GM21619 (cell line): ENCODE measurements around the gene CCDC27.

Source experiments
- ATAC-seq: cut with Tn5 transposase; IDR thresholded peaks from one replicate; pipeline ENCODE4 v1.9.1; 2021; ENCODE audit not compliant: unreplicated experiment

CCDC27 gene

DNA sequence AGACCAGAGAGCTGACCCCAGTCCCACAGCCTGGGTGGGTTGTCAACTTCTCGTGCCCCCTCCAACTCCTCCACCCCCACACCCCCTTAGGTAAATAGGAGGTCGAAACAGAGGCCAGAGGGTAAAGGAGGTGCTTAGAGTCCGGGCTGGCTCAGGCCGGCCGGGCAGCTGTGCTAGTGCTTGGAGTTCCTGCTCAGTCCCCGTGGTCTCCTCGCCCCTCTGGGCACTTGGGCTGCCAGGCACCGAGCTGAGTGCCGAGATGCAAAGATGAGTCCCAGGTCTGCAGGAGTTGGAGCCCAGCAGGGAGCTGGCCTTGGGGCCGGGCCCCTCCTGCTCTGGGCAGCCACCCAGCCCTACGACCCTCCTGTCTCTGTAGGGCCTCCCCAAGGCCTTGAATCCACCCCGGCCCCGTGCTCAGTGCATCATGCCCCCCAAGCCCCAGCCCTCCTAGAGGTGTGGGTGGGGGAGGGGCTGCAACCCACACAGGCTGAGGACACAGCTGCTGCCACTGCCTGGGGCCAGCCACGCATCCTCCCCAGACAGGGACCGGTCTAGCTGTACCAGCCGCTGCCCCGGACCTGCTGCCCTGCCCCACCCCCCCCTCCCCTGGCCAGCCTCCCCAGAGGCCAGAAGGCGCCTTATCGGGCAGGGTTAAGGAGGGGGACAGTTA is 22.2 kb downstream of the CCDC27 start:
- no peak for ATAC-seq

DNA sequence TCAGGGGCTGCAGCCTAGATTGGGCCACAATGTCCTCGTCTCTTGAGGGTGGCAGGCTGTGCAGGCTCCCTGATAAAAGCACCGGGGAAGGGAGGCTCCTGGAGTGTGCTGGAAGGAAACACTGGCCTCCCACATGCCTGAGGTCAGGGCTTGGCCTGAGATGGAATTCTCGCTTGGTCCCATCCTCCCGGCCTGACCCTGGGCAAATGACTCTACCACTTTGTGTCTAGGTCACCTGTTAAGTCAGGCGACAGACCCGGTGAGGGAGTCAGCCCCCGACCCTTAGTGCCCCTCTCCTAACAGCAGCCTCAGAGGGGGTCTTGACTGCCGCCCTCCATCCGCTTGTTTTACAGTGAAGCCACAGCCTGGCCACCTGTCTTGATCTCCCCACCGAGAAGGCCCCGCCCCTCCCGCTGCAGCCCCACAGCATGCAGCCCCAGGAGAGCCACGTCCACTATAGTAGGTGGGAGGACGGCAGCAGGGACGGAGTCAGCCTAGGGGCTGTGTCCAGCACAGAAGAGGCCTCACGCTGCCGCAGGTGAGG is 22.8 kb downstream of the CCDC27 start:
- no peak for ATAC-seq

DNA sequence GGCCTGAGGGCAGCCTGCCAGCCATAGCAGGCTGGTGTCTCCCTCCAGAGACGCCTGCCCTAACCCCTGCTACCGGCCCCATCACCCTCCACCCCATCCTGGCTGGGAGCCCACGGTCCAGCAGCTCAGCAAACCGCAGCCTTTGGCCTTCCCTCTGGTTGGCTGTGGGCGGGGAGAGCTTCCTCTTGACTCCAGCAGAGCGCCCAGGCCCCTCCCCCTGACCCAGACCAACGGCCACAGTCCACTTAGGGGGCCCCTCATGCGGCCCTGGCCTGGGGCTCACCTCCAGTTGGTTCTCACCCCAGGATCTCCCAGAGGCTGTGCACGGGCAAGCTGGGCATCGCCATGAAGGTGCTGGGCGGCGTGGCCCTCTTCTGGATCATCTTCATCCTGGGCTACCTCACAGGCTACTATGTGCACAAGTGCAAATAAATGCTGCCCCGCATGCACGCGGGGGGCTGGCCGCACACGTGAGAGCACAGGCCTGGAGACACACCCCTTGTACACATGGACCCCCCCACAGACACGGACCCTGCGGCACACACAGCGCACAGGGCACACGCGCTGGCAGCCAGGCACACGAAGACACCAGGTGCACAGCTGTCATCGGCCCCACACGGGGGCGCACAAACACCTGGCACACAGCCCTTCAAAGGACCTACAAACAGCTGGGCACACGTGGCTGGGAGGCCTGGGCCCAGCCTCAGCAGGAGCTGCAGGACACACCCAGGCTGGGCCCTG is 23.4 kb downstream of the CCDC27 start:
- ATAC-seq, result peak; percentile 38

DNA sequence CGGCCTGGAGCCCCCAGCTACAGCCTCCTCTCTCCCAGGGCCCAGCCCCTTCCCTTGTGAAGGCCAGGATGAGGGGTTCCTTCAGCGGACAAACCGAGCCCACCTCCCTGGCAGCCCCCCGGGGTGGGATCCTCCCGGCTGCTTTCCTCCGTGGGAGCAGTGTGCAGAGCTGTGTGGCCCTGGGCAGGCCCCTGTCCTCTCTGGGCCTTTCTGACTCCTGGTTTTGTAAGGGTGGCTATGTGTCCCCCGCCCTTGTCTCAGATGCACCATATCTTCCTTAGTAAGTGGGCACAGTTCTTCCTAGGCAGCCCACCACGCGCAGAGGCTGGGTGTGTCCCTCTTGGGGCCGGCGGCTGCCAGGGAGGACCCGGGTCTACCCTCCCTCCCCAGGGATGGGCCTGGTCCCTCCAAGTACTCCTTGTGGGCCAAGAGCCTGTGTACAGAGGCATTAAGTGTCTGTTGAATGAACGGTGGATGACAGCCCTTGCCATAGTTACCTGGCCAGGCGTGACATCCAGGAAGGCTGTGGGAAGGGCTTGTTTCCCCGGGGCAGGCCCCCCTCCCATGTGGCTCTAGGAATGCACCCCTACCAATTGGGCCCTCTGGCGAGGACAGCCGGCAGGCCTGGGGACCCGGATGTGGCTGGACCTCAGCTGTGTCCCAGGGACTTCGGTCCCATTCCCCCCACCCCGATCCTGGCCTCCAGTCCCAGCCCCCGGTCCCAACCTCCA is 24.1 kb downstream of the CCDC27 start:
- ATAC-seq, result no peak

- no peak for ATAC-seq
Measured at GRCh38 chr1:3777078-3777547, 24.9 kb downstream of the CCDC27 start.

DNA sequence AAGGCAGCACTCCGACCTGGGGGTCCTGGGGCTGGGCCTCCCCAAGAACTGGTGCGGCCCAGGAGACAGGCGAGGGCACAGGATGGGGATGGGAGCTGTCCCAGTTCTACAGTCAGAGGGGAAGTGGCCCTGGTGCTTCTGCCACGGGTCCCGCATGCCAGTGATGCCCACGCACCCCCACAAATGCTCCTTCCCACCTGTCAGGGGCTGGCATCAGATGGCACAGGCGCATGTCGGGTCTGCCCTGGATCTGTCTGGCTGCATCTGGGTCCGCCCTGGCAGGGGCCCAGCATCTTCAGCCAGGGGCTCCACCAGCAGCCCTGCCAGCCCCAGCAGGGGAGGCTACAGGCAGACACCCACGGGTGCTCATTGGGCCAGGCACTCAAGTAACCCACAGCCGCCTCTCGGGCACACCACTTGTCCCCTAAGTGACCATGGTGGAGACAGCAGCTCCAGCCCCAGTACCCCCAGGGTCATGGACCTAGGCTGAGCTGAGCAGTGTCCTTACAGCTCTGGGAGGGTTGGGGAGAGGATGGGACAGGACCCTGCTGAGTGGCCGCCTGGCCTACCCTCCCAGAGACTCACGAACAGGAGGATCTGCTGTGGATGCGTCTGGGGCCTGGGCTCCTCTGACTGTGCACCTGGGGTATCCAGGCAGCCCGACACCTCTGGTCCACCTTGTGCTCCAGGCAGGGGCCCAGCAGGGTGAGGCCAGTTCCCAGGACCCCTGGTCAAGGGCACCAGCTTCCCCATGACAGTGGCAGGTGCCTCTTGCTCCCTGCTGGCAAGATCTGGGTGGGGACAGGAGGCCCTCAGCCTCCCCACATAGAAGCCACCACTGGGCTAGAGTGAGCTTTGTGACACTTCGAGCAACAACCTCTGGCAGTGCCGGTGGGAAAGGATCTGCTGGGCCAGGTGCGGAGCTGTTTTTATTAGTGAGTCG is 25.7 kb downstream of the CCDC27 start:
- ATAC-seq, result no peak

DNA sequence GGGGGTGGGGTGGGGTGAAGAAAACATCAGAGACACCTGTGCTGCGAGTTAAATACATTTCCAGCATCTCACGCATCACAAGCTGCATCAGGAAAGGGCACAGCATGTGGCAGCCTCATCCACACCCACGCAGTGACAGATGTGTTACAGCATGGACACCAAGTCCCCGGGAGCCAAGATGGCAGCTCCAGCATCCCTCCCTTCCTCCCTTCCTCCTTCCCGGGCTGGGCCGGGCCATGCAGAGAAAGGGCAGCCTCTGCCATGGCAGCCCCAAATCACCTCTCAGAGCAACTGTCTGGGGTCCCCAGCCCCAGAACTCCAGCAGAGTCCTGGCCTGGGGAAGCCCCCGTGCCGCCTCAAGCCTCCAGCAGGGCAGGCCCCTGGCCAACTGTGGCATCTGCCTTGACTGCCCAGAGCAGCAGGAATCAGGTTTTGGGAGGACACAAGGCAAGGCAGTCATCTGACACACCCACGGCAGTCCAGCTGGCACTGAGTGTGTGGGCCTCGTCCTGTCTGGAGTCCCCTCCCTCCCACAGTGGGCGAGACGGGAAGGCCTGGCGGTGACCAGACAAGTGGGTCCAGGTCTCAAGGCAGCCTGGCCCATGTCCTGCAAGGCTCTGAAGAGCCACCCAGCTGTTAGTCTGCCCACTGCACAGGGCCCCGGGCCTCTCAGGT is 26.5 kb downstream of the CCDC27 start:
- no peak for ATAC-seq

DNA sequence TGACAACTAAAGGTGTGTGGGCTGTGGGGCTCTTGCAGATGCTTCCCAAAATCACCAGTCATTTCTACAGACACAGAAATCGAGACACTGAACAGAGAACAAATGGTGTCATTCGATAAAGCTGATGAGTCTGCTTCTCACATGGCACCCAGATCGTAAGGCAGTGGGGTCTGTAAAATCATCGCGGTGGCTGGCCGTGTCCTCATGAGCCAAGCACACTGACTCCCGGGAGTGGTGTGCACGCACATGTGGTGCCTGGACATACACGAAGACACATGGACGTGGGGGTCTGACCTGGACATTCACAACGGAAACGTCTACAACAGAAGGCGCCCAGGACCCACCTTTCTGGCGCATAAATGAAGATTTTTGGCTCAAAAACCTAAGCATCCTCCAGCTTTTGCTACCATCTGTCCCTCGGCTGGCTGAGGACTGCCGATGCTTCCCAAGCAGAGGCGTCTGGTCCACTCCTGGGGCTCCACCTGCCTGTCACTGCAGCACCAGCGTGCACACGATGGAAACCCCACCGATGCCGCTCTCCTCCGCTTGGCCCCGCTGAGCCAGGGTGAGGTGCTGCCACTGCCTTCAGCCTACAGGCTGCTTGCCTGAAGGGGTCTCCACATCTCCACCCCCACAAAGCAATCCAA is 27.1 kb downstream of the CCDC27 start:
- no peak for ATAC-seq

DNA sequence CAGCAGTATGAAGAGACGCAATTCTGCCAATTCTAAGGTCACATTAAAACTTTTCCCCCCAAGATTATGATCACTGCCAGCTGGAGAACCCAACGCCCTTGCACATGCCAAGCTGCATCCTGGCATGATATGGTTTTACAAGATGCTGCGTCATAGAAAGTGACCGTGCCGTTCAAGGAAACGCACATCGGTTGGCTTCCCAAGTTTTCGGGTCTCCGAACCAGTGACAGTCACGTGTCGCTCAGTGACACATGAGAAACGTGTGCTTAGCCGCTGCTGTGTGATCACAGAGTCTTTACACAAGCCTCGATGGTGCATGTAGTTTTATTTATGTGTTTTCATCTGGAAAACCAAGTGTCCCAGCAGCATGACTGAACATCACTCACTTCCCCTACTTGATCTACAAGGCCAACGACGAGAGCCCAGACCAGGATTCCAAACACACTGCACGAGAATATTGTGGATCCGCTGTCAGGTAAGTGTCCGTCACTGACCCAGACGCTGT is 27.7 kb downstream of the CCDC27 start:
- no peak for ATAC-seq

GRCh38 chr1:3780901-3781300 is 28.7 kb downstream of the CCDC27 start:
- no peak for ATAC-seq

DNA sequence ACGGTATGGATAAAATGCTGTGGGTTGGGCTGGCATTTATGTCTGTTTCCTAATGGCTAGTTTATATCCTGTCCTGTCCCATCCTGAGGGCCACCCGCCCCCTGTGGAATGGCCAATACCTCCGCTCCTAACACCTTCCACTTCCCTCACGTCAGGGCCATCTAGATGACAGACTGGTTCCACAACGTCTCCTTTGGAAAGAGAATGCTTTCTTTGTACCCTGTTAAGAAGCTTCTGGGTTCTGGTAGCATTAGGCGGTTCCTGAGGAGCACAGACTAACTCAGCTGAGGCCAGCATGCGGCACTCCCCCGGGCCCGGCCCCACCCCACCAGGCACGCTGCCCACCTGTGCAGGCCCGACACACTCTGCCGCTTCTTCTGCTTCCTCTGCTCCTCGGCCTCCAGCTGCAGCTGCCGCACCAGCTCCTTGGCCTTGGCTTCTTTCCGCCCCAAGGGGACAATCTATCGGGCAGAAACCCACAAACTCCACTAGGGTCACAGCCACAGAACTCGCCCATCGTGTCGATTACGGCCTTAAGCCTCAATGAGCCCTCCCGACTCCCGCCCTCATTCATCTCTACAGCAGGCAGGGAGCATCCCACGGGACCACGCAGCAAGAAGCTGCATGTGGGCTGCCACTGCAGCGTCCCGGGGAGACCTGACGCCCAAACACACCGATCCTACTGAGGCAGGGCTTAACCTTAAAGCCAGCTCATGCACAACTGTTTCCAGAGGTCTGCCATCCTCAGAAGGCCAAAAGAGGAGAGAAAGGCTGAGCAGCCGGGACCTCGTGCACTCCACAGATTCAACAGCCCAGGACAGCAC is 31.6 kb downstream of the CCDC27 start:
- no peak for ATAC-seq

- no peak for ATAC-seq
Measured at GRCh38 chr1:3785045-3785444, 32.8 kb downstream of the CCDC27 start.

DNA sequence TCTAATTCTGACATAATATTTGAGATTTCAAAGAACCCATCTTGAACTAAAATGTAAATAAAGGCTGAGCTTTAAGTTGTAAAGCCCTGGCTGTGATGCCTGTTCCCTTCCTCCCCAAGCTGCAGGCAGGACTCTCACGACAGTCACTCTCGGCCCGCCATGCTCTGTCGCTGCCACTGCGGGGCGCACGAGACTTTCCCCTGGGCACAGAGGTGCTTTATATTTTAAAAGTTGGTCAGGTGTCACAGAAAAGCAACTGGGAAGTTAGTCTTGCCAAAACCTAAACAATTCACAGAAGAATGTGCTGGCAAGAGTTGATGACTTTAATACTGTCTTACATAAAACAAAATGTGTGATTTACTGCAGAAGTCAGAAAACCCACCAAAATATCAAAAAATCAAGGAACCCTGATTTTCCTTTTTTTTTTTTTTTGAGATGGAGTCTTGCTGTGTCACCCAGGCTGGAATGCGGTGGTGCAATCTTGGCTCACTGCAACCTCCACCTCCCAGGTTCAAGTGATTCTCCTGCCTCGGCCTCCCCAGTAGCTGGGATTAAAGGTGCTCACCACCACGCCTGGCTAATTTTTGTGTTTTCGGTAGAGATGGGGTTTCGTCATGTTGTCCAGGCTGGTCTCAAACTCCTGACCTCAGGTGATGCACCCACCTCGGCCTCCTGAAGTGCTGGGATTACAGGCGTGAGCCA is 33.4 kb downstream of the CCDC27 start:
- ATAC-seq, result no peak

GRCh38 chr1:3786468-3787348 is 34.5 kb downstream of the CCDC27 start:
- no peak for ATAC-seq

DNA sequence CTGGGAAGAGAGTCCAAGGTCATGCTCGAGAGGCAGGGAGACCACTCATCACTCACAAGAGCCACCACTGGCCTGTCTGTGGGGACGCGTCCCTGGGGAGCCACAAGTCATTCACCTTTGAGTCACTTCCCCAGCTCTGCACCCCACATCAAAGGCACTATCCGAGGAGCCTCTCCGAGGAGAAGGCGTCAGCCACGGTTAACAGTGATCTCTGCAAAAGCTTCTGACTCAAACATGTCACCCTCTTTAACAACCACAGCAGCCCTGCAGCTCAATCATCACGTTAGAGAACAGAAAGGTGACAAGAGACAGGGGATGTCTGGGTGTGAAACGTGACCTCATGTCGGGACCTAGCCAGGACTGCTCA is 35.1 kb downstream of the CCDC27 start:
- ATAC-seq, result no peak

DNA sequence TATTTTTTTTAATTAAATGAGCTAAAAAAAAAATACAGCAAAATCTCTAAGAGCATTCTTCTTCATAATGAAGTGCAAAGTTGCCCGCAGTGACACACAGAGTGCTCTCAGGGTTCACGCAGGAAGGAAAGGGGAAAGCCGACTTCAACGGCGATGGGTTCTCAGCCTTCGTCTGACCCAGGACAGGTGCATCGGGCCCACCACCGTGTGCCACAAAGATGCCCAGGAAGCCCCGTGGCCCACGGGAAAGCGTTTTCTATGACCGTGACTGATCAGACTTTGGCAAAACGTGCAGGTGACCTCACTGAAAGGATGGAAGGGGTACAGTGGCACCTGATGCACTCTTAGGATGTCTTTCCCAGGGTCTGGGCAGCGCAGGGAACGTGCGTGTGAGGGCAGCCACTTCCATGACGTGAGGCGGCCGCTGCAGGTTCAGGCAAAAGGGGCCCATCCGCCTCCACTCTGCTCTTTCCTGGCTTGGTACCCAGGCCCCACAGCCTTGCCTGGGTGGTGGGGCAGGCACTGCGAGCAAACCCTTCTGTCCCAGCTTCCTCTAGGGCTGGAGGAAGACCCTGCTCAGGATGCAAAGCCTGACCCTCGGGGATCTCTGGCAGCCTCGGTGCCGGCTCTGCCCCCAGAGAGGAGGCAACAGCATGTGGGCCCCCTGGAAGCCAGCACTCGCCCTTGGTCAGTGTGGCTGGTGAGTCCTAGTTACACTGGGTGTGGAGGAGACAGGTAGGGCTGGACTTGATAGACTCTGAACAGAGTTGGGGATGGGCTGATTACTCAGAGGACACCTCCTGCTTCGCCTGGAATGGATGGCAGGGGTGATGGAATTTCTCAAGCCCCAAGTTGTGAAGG is 35.7 kb downstream of the CCDC27 start:
- no peak for ATAC-seq
